ENCODE results near the gene FXYD7.

The FXYD7 gene

DNA sequence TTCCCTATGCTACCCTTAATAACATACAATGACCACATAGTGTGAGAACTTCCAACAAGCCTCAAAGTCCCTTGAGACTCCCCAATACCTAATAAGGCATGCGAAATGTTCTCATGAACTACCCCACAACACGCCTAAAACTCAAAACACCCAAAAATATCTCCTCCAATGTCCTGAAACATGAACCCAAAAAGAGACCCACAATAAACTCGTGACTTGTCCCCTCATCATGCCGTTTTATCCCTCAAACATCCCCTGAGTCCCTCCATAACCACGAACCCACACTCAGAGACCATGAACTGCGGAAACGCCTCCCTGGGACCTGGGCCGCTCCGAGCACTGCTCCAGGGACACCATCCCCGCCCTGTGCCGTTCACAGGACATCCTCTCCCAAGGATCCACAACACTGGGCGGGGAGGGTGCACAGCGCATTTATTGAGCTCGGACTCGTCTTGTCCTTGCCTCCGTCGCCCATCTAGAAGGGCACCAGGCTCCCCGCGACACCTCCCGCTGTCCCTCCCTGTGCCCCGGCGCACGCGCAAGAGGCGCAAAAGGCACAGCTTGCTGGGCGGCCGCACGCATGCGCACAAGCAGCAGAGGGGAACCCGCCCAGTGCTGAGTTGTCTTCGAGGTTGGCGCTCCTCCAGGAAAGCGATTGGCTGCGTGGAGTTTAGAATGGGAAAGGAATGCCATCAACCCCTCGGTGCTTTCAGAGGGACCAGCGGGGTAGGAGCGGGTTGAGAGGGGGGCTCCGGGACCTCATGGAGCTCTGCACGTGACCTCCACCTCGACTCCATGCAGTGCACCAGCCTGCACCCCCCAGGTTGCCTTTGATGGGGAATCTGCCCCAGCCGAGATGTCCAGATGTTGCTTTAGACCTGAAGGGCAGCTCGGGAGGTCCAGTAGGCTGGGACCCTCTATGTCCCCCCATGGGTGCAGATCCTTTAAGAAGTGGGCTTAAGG lies 18.7 kb upstream of the FXYD7 start:
- Histone ChIP-seq H3K4me3 (ENCODE audit: low read depth, low read length) (peak overlapping the region; percentile 52), H2AFZ (peak overlapping the region; percentile 100), H3K4me2 (ENCODE audit: low read length) (peak overlapping the region; percentile 75), H3K36me3 (ENCODE audit: control insufficient read depth, insufficient read depth, low read length) (no peaks in the 10 kb centered on the region), H3K9me3 (ENCODE audit: control insufficient read depth, low read length) (no peaks in the 10 kb centered on the region), H3K27me3 (ENCODE audit: control insufficient read depth, insufficient read depth, low read length) (no peaks in the 10 kb centered on the region), H3K9ac (no peak overlapping the region), H3K27ac (peak overlapping the region; percentile 70), H3K79me2 (no peaks in the 10 kb centered on the region), H3K4me1 (peaks cover 10% of the 10 kb centered on the region)
- TF ChIP-seq, protein P1, sequence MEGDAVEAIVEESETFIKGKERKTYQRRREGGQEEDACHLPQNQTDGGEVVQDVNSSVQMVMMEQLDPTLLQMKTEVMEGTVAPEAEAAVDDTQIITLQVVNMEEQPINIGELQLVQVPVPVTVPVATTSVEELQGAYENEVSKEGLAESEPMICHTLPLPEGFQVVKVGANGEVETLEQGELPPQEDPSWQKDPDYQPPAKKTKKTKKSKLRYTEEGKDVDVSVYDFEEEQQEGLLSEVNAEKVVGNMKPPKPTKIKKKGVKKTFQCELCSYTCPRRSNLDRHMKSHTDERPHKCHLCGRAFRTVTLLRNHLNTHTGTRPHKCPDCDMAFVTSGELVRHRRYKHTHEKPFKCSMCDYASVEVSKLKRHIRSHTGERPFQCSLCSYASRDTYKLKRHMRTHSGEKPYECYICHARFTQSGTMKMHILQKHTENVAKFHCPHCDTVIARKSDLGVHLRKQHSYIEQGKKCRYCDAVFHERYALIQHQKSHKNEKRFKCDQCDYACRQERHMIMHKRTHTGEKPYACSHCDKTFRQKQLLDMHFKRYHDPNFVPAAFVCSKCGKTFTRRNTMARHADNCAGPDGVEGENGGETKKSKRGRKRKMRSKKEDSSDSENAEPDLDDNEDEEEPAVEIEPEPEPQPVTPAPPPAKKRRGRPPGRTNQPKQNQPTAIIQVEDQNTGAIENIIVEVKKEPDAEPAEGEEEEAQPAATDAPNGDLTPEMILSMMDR (IDR thresholded peaks at IDR 0.05), result no peak

DNA sequence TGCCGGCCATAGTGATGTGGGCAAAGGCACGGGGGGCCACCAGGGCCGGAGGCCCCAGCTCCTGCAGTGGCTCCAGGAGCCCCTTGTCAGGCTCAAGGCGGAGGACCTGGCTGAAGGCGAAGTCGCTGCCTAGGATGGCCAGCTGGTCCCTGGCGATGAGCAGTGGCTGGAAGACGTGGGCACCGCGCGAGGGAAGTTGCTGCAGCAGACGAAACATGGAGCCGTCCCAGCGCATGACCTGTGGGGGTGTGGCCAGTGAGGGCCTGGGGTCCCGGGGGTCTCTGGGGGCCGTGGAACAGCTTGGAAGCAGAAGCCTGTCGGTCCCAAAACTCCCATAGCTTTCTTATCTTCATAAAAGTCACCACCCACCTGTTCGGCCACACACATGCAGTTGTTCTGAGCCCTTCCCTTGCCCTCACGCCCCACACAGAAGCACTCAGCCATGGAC lies 17.8 kb upstream of the FXYD7 start:
- TF ChIP-seq, protein P1 (IDR thresholded peaks at IDR 0.05), result no peak
- Histone ChIP-seq H3K27ac (peak overlapping the region; percentile 24), H3K4me3 (ENCODE audit: low read depth, low read length) (no peak overlapping the region)

DNA sequence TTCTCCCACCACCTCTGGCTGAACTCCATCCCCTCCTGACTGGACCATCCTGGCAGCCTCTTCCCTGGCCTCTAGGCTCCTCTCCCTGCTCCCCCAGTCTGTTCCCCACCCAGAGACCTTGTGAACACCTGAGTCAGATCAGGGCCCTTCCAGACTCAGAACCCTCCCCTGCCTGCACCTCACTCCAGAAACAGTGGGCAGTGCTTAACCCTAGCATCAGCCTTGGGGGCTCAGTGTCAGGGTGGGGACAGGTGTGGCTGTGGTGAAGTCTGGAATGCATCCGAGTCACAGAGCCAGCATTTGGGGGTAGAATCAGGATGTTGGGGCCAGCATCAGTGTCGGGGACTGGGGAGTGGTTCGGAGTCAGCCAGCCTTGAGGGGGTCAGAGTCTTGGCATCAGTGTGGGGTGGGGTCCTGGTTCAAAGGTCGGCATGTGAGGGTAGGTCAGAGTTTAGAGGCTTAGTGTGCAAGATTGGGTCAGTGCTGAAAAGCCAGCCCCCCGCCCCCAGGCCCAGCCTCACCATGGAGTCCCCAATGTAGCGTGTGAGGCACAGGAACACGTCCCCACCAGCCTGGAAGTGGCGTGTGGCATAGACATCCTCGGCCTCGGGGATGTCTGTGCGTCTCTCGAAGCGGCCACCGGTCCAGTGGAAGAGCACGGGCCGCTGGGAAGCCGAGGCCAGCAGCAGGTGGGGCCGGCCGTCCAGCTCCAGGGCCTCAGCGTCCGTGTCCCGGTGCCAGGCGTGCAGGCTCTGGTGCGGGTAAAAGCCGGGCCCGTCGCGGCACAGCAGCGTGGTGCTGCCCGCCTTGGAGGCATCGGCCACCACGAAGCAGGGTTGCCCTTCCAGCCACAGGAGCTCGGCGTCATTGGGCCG lies 17.1 kb upstream of the FXYD7 start:
- Histone ChIP-seq H2AFZ (no peak overlapping the region), H3K36me3 (ENCODE audit: control insufficient read depth, insufficient read depth, low read length) (no peaks in the 10 kb centered on the region), H3K27ac (no peak overlapping the region), H3K27me3 (ENCODE audit: control insufficient read depth, insufficient read depth, low read length) (no peaks in the 10 kb centered on the region), H3K79me2 (no peaks in the 10 kb centered on the region), H3K9ac (no peak overlapping the region), H3K4me2 (ENCODE audit: low read length) (no peak overlapping the region), H3K4me1 (peaks cover 10% of the 10 kb centered on the region), H3K4me3 (ENCODE audit: low read depth, low read length) (no peak overlapping the region), H3K9me3 (ENCODE audit: control insufficient read depth, low read length) (no peaks in the 10 kb centered on the region)
- TF ChIP-seq, protein P1 (IDR thresholded peaks at IDR 0.05), result no peak

More for the DNA sequence above, 17.8 kb upstream of the FXYD7 start:
- Histone ChIP-seq H3K79me2 (no peaks in the 10 kb centered on the region), H3K9ac (no peak overlapping the region), H3K4me1 (peaks cover 10% of the 10 kb centered on the region), H2AFZ (no peak overlapping the region), H3K9me3 (ENCODE audit: control insufficient read depth, low read length) (no peaks in the 10 kb centered on the region), H3K36me3 (ENCODE audit: control insufficient read depth, insufficient read depth, low read length) (no peaks in the 10 kb centered on the region), H3K27me3 (ENCODE audit: control insufficient read depth, insufficient read depth, low read length) (no peaks in the 10 kb centered on the region), H3K4me2 (ENCODE audit: low read length) (no peak overlapping the region)

DNA sequence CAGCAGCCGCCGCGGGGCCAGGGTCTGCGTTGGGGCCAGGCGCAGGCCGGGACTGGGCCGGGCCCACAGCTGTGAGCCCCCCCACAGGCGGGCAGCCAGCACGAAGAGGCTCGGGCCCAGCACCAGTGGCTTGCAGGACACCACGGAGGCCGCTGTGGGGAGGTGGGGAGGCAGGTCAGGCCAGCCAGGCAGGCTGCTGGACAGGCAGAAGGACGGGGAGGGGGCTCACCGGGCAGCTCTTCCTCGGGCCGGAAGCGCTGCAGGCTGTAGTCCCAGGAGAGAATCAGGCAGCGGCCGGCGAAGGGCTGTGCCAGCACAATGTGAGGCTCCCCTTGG lies 16.5 kb upstream of the FXYD7 start:
- no peak overlapping the region for H3K4me3 ChIP-seq (ENCODE audit: low read depth, low read length)
- H2AFZ ChIP-seq, result no peak overlapping the region
- no peaks in the 10 kb centered on the region for H3K9me3 ChIP-seq (ENCODE audit: control insufficient read depth, low read length)
- no peaks in the 10 kb centered on the region for H3K36me3 ChIP-seq (ENCODE audit: control insufficient read depth, insufficient read depth, low read length)
- no peaks in the 10 kb centered on the region for H3K79me2 ChIP-seq
- TF ChIP-seq, protein P1 (IDR thresholded peaks at IDR 0.05), result no peak
- no peak overlapping the region for H3K27ac ChIP-seq
- H3K9ac ChIP-seq, result no peak overlapping the region
- H3K4me2 ChIP-seq (ENCODE audit: low read length), result no peak overlapping the region
- peaks cover 10% of the 10 kb centered on the region for H3K4me1 ChIP-seq
- no peaks in the 10 kb centered on the region for H3K27me3 ChIP-seq (ENCODE audit: control insufficient read depth, insufficient read depth, low read length)

Measured in parathyroid adenoma (tissue), 2 donors.